Astrocyte of the cerebellum (primary cell): Measurements from ENCODE around the gene TMPO.
"Not testable (repeated sequence)": the region's sequence is repeated elsewhere in the genome, so short reads cannot be mapped to it uniquely, and the experiment has no call there.

Experiments used
- DNase-seq: peaks from one replicate; pipeline ENCODE4 v3.0.0-alpha.2; 2011; ENCODE audit warnings: low read depth
- H3K4me3 ChIP-seq: 2 replicates; pipeline ENCODE4 v1.5.1; 2011; ENCODE audit warnings: mild to moderate bottlenecking, low read depth, low read length, moderate library complexity
- CTCF ChIP-seq: IDR thresholded peaks from 2 replicates; pipeline ENCODE4 v1.5.1; 2012; ENCODE audit warnings: low read length, low read depth, moderate library complexity, mild to moderate bottlenecking; ENCODE audit errors: missing control alignments
- in situ Hi-C: cut with HindIII; loops from 2 replicates; pipeline ENCODE4 v1.10.0; 2017; ENCODE audit warnings: low sequenced_read_pairs

The TMPO gene

DNA sequence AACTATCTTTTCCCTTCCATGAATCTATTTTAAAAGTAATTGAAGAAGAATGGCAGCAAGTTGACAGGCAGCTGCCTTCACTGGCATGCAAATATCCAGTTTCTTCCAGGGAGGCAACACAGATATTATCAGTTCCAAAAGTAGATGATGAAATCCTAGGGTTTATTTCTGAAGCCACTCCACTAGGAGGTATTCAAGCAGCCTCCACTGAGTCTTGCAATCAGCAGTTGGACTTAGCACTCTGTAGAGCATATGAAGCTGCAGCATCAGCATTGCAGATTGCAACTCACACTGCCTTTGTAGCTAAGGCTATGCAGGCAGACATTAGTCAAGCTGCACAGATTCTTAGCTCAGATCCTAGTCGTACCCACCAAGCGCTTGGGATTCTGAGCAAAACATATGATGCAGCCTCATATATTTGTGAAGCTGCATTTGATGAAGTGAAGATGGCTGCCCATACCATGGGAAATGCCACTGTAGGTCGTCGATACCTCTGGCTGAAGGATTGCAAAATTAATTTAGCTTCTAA lies 18.4 kb downstream of the TMPO start:
- in situ Hi-C loops = no loop called here
- H3K4me3 ChIP-seq = no peak overlapping the region
- DNase-seq = no peak
- no peak for TF ChIP-seq CTCF

DNA sequence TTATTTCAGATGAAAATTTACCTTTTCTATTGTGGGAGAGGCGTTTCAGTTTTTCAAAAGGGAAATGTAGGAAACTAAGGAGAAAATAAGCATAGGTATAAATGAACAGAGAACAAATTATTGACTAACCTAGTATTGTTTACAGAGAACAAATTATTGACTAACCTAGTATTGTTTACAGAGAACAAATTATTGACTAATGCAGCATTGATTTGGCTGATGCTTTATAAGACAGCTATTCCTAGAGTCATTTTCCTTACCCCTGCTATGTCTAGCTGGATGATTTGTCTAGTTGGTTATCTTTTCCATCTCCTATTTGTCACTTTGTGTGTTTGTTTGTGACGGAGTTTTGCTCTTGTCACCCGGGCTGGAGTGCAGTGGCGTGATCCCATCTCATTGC lies 22.6 kb downstream of the TMPO start:
- in situ Hi-C loops = no loop called here
- TF ChIP-seq CTCF = no peak
- DNase-seq = no peak
- H3K4me3 ChIP-seq = no peak overlapping the region

- no peak for TF ChIP-seq CTCF
- DNase-seq = no peak
- in situ Hi-C loops = no loop called here
- H3K4me3 ChIP-seq = no peak overlapping the region
These were observed 28.3 kb downstream of the TMPO start for GRCh38 chr12:98543701-98544100.

- TF ChIP-seq CTCF = no peak
- in situ Hi-C loops = no loop called here
- DNase-seq = peak; percentile 9
- H3K4me3 ChIP-seq = no peak overlapping the region
These were observed 29.4 kb downstream of the TMPO start for GRCh38 chr12:98544751-98545150.

DNA sequence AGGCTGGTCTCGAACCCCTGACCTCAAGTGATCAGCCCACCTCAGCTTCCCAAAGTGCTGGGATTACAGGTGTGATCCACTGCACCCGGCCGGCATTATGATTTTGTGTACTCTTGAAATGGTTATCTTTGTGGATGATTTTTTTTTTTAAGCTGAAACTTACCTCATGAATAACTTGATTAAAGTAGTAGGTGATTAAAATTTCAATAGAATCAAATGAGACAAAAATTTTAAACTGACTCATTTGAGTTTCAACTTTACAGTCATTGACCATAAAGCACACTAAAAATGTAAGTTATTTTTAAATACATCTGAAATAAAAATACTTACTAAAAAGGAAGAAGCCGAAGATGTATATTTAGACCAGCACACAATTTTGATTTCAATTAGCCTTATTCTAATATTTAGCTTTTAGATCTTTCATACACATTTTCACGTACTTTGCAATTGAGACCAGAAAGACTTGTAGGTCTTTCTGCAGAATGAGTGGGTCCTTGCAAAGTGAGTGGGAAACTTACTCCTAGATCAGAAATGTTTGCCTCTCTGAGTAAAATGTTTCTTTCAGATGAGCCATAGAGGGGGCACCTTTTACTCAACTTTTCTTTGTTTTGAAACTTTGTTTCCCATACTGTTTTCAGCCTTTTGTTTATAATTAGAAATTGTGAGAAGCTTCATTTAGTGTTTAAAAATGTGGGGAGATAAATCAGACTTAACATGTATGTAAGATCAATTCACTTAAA lies 34.2 kb downstream of the TMPO start:
- no peak for TF ChIP-seq CTCF
- in situ Hi-C loops = no loop called here
- H3K4me3 ChIP-seq = no peak overlapping the region
- DNase-seq = no peak

DNA sequence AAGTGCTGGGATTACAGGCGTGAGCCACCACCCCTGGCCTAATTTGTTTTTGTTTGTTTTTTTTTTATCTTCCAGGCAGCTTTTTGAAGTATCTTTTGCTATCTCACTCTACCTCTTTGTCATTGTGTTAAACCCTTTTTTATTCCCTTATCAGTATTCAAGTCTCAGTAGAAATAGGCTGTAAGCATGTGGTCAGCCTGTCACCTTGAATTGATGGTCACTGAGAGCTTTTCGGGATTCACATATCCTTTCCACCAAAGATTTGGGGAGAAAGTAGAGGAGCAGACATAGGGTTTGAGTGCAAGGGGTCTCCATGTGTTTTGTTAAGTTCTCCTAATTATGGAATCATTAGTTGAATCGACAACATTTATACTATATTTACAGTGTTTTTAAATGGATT lies 36.4 kb downstream of the TMPO start:
- in situ Hi-C loops = no loop called here
- no peak for DNase-seq
- TF ChIP-seq CTCF = no peak
- H3K4me3 ChIP-seq = no peak overlapping the region

DNA sequence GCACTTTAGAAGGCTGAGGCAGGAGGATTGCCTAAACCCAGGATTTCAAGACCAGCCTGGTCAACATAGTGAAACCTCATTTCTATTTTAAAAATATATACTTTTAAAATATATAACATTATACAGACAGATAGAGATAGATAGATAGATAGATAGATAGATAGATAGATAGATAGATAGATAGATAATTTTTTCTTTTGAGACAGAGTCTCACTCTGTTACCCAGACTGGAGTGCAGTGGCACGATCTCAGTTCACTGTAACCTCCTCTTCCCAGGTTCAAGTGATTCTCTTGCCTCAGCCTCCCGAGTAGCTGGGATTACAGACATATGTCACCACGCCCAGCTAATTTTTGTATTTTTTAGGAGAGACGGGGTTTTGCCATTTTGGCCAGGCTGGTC lies 42.7 kb downstream of the TMPO start:
- H3K4me3 ChIP-seq, in situ Hi-C loops, DNase-seq: not testable (repeated sequence)
